ENCODE data around the gene LOXL1. TPM values are rescaled to one million over a fixed set of nuclear protein-coding genes. Genes with fewer than 3 reads are reported as not detected.

Gene LOXL1, protein sequence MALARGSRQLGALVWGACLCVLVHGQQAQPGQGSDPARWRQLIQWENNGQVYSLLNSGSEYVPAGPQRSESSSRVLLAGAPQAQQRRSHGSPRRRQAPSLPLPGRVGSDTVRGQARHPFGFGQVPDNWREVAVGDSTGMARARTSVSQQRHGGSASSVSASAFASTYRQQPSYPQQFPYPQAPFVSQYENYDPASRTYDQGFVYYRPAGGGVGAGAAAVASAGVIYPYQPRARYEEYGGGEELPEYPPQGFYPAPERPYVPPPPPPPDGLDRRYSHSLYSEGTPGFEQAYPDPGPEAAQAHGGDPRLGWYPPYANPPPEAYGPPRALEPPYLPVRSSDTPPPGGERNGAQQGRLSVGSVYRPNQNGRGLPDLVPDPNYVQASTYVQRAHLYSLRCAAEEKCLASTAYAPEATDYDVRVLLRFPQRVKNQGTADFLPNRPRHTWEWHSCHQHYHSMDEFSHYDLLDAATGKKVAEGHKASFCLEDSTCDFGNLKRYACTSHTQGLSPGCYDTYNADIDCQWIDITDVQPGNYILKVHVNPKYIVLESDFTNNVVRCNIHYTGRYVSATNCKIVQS
- total RNA-seq, result 65.1 TPM

DNA sequence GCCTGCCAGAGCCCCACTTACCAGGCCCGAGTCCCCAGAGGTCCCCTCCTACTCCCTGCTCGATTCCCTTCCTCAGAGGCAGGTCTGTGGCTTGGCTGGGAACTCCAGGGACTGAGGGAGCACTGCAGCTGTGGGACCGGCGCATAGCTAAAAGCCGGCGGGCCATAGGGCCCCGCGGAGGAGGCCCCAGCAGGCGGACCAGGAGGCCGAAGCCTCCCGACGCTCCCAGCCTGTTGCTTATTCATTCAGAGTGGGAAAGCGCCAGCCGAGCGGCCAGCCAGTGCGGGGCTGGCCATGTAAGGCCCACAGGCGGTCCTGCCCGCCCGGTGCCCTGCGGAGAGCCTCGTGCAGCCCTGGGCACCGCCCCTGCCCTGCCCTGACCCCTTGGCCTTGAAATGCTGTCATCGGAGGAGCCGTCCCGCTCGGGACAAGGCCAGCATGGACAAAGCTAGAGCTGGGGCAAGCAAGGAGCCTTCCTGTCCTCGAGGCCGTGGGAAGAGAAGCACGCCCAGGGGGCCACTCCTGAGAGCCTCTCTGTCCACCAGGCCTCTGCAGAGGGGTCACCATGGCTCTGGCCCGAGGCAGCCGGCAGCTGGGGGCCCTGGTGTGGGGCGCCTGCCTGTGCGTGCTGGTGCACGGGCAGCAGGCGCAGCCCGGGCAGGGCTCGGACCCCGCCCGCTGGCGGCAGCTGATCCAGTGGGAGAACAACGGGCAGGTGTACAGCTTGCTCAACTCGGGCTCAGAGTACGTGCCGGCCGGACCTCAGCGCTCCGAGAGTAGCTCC, at the start of gene LOXL1:
LOXL1 (plus strand) TSS at position 244 of the 784 bp plus-strand sequence; CDS start at position 566, 322 bp downstream.

DNA sequence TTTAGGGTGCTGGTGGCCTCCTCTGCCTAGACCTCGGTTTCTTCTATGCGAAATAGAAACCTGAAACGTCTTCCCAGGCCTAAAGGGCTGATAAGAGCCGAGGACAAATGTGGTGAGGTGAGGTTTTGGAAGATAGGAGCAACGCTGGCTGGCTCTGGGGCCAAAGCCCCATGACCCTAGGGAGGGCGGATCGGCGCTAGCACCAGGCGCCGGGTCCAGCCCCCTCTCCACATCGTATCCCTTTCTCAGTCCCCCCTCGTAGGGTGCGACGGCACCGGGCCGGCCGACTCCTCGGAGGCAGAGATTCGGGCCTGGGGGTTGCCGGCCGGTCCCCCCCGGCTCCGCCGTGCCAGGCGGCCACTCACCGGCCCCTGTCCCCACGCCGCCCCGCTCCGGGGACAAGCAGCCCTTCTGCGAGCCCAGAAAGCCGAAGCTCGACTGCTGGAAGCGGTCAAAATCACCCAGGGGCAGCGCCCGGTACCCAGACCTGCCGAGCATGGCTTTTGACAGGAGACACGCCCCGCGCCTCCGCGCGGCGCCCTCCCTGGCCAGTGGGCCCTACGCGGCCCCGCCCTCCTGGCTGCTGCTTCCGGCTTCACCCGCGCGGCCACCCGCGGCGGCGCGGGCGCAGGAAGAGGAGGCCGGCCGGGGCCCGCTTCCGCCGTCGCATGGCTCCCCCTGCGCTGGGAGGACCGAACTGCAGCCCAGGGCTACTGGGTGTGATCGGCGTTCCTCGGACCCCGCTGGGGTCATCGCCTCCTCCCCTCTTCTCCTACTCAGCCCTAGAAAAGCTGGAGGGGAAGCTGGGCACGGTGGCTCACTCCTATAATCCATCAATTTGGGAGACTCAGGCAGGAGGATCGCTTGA, 65.7 kb downstream of the LOXL1 start, which contains the start of gene STOML1:
STOML1 (minus strand) TSS at position 570 of the 868 bp plus-strand sequence; CDS start at position 498, 72 bp downstream.

DNA sequence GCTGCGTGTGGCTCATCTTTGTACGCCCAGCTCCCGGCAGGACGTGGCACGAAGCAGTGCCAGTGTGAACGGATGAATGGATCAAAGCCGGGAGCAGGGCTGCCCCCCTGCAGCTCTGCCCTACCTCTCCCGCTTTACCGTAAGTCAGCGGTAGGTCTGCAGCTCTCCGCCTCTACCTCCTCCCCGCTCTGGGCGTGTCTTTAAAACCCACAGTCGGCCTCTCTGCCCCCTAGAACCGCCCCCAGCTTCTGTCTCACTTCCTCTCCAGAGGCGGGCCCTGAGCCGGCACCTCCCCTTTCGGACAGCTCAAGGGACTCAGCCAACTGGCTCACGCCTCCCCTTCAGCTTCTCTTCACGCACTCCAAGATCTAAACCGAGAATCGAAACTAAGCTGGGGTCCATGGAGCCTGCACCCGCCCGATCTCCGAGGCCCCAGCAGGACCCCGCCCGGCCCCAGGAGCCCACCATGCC, 68.2 kb downstream of the LOXL1 start, which contains the start of gene PML:
PML (plus strand) TSS at position 304 of the 471 bp plus-strand sequence; CDS start at position 401, 97 bp downstream.

Other genes starting within 250 kb of the LOXL1 start
- 75.3 TPM for gene CD276, start 242.1 kb upstream of the LOXL1 start, total RNA-seq
- 19.9 TPM for gene INSYN1, start 173.1 kb upstream of the LOXL1 start, total RNA-seq
- not detected for gene TBC1D21, start 52.9 kb upstream of the LOXL1 start, total RNA-seq
- gene STOML1, start 65.8 kb downstream of the LOXL1 start, total RNA-seq, result 18.9 TPM
- 48.0 TPM for gene PML, start 68.3 kb downstream of the LOXL1 start, total RNA-seq
- gene GOLGA6A, start 156.1 kb downstream of the LOXL1 start, total RNA-seq, result 0.49 TPM
- gene ISLR2, start 204.1 kb downstream of the LOXL1 start, total RNA-seq, result 50.0 TPM
- 61.2 TPM for gene ISLR, start 247.2 kb downstream of the LOXL1 start, total RNA-seq

Data from camera-type eye (tissue), 1 donor.